Large intestine (tissue), 3 donors: ENCODE results near the gene NR2F2. TPM values are rescaled to one million over a fixed set of nuclear protein-coding genes. Genes with fewer than 3 reads are reported as not detected.

Source experiments
- DNase-seq, 2 donors: peaks; one replicate each; pipeline versions ENCODE4 v3.0.0 to v3.0.0-alpha.2; 2013
- H3K27ac ChIP-seq: one replicate; pipeline ENCODE4 v1.5.1; 2013; ENCODE audit warnings: low read length
- H3K27me3 ChIP-seq: 2 replicates; pipeline ENCODE4 v1.6.1; 2013; ENCODE audit warnings: low read length; ENCODE audit not compliant: control insufficient read depth, insufficient read depth
- H3K36me3 ChIP-seq: 2 replicates; pipeline ENCODE4 v1.6.1; 2013; ENCODE audit warnings: low read length; ENCODE audit not compliant: control insufficient read depth, insufficient read depth
- H3K4me1 ChIP-seq: one replicate; pipeline ENCODE4 v1.6.1; 2013; ENCODE audit warnings: low read length; ENCODE audit not compliant: control insufficient read depth, insufficient read depth
- H3K4me3 ChIP-seq: one replicate; pipeline ENCODE4 v1.5.1; 2013; ENCODE audit warnings: low read length
- H3K9me3 ChIP-seq: one replicate; pipeline ENCODE4 v1.6.1; 2013; ENCODE audit warnings: mild to moderate bottlenecking, low read depth, low read length, moderate library complexity; ENCODE audit not compliant: control insufficient read depth
- WGBS: methylation state at CpG from one replicate; pipeline ENCODE4 v1.1.5; 2013; ENCODE audit warnings: low lambda C conversion rate; ENCODE audit not compliant: insufficient coverage; 5-methylcytosine and 5-hydroxymethylcytosine counted together
- polyA plus RNA-seq: library from polyadenylated mRNA; unstranded; fragments of 120-200 nt; gene quantifications from one replicate; pipeline ENCODE4 v1.2.1, GENCODE V29; 2013

The NR2F2 gene
- polyA plus RNA-seq, 1 donor: 27.7 TPM

- H3K27me3 ChIP-seq: peaks cover 95% of the 10 kb centered on the region
- H3K4me3 ChIP-seq: no peak overlapping the region
- H3K9me3 ChIP-seq: peaks cover 16% of the 10 kb centered on the region
- DNase-seq: no peak
- no peak overlapping the region for H3K27ac ChIP-seq
- peaks cover 2% of the 10 kb centered on the region for H3K36me3 ChIP-seq
- WGBS: no CpG with 5 or more reads among the region's 7 CpGs
- H3K4me1 ChIP-seq: peaks cover 13% of the 10 kb centered on the region
These were observed 25.2 kb downstream of the NR2F2 start for GRCh38 chr15:96355568-96356187.

GRCh38 chr15:96356494-96357455 lies 26.3 kb downstream of the NR2F2 start:
- 11% methylated on average over 1 of the region's 67 CpGs for WGBS
- Histone ChIP-seq H3K27me3 (peaks cover 97% of the 10 kb centered on the region), H3K4me1 (peaks cover 13% of the 10 kb centered on the region), H3K27ac (no peak overlapping the region), H3K36me3 (peaks cover 2% of the 10 kb centered on the region), H3K4me3 (peak overlapping the region; percentile 42), H3K9me3 (peaks cover 16% of the 10 kb centered on the region)
- peak; percentile 55 to 75 for DNase-seq

- Histone ChIP-seq H3K9me3 (peaks cover 13% of the 10 kb centered on the region), H3K4me1 (peaks cover 13% of the 10 kb centered on the region), H3K27me3 (peaks cover 98% of the 10 kb centered on the region), H3K36me3 (no peaks in the 10 kb centered on the region), H3K4me3 (no peak overlapping the region), H3K27ac (no peak overlapping the region)
- WGBS: 69% methylated on average over 4 of the region's 31 CpGs
- DNase-seq: no peak
These were observed 27.7 kb downstream of the NR2F2 start for GRCh38 chr15:96358001-96358801.

GRCh38 chr15:96358821-96359615 lies 28.5 kb downstream of the NR2F2 start:
- Histone ChIP-seq H3K9me3 (peaks cover 13% of the 10 kb centered on the region), H3K27me3 (peaks cover 99% of the 10 kb centered on the region), H3K4me3 (no peak overlapping the region), H3K36me3 (no peaks in the 10 kb centered on the region), H3K27ac (no peak overlapping the region), H3K4me1 (peaks cover 13% of the 10 kb centered on the region)
- no peak for DNase-seq
- WGBS: 20% methylated on average over 1 of the region's 21 CpGs

GRCh38 chr15:96359616-96360521 lies 29.4 kb downstream of the NR2F2 start:
- Histone ChIP-seq H3K36me3 (no peaks in the 10 kb centered on the region), H3K4me3 (peak overlapping the region; percentile 28), H3K27me3 (peaks cover 98% of the 10 kb centered on the region), H3K9me3 (peaks cover 8% of the 10 kb centered on the region), H3K4me1 (peaks cover 13% of the 10 kb centered on the region), H3K27ac (no peak overlapping the region)
- no CpG with 5 or more reads among the region's 57 CpGs for WGBS
- DNase-seq: no peak

GRCh38 chr15:96360581-96361308 lies 30.2 kb downstream of the NR2F2 start:
- no peaks in the 10 kb centered on the region for H3K36me3 ChIP-seq
- no CpG with 5 or more reads among the region's 37 CpGs for WGBS
- peaks cover 98% of the 10 kb centered on the region for H3K27me3 ChIP-seq
- H3K27ac ChIP-seq: no peak overlapping the region
- H3K4me1 ChIP-seq: peaks cover 13% of the 10 kb centered on the region
- H3K4me3 ChIP-seq: no peak overlapping the region
- no peak for DNase-seq
- H3K9me3 ChIP-seq: peaks cover 9% of the 10 kb centered on the region

- DNase-seq: no peak
- Histone ChIP-seq H3K9me3 (peaks cover 11% of the 10 kb centered on the region), H3K36me3 (no peaks in the 10 kb centered on the region), H3K27ac (no peak overlapping the region), H3K27me3 (peaks cover 98% of the 10 kb centered on the region), H3K4me3 (no peak overlapping the region), H3K4me1 (peaks cover 13% of the 10 kb centered on the region)
- no CpG with 5 or more reads among the region's 34 CpGs for WGBS
These were observed 31.0 kb downstream of the NR2F2 start for GRCh38 chr15:96361309-96362010.

GRCh38 chr15:96362011-96362754 lies 31.7 kb downstream of the NR2F2 start:
- no CpG with 5 or more reads among the region's 21 CpGs for WGBS
- Histone ChIP-seq H3K27ac (no peak overlapping the region), H3K27me3 (peaks cover 98% of the 10 kb centered on the region), H3K9me3 (peaks cover 11% of the 10 kb centered on the region), H3K4me3 (no peak overlapping the region), H3K4me1 (peaks cover 10% of the 10 kb centered on the region), H3K36me3 (no peaks in the 10 kb centered on the region)
- no peak for DNase-seq
